Measurements from ENCODE around the gene AGPAT4. TPM values are rescaled to one million over a fixed set of nuclear protein-coding genes. Genes with fewer than 3 reads are reported as not detected.
"Not testable (repeated sequence)": the region's sequence is repeated elsewhere in the genome, so short reads cannot be mapped to it uniquely, and the experiment has no call there.

Gene AGPAT4
- total RNA-seq, 2 experiments from 2014 or later = 1.9 to 2.5 TPM

DNA sequence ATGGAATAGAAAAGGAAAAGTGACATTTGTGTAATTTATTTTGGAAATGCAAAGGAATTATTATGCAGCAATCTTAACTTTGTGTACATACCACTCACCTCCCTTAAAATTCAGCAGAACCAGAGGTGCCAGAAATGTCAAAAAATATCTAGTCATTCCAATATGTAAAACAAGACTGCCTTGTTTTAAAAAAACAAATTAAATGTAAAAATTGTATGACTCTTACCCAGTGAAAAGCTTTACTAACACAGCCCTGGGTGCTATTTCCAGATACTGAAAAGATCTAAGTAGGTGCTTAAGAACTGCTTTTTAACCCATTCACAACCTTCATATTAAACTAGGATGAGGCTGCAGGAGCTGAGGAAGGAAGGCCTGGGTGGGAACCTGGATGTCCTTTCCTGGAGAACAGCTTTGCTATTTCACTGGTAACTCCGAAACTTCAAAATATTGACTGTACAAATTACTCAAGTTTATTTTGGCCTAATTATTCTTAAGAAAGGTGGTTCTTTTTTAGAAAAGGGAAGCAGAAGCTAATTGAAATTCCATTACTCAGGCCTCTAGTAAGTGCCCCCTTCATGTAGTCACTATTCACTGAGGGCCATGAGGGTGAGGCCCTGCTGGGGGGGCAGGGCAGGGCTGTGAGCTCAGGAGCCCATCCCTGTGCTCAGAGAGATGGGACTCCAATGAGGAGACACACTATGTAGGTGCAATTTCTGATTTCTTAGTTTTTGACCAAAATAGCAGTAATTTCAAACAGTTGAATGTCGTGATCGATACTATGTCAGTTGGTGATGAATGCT, 142.7 kb downstream of the AGPAT4 start:
- Mint-ChIP-seq H3K36me3 (peaks cover 24% of the 10 kb centered on the region), H3K9me3 (no peaks in the 10 kb centered on the region), H3K4me1 (peaks cover 12% of the 10 kb centered on the region), H3K27me3 (no peaks in the 10 kb centered on the region), H3K27ac (peak overlapping the region; percentile 25), H3K4me3 (no peak overlapping the region)
- no peak for DNase-seq

DNA sequence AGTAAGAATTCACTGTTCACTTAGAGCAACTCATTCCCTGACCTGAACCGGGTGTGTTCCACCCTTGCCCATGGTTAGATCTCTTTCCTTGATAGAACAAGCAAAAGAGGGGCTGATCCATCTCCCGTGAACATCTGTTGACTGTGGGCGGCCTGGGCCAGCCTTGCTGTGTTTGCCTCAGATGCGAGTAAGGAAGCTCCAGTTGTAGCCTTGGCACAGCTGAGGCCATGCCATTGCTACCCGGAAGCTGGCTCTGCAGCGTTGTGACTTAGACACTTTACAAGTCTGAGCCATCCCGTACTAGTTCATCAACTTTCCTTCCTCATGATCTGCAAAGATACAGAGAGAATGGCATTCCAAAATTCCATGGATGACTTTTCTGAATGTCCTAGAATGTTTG, 143.3 kb downstream of the AGPAT4 start:
- no peak for DNase-seq
- Mint-ChIP-seq H3K4me1 (peaks cover 12% of the 10 kb centered on the region), H3K4me3 (no peak overlapping the region), H3K9me3 (no peaks in the 10 kb centered on the region), H3K27ac (no peak overlapping the region), H3K36me3 (peaks cover 30% of the 10 kb centered on the region), H3K27me3 (no peaks in the 10 kb centered on the region)

- H3K4me3 Mint-ChIP-seq = no peak overlapping the region
- H3K27me3 Mint-ChIP-seq = no peaks in the 10 kb centered on the region
- H3K36me3 Mint-ChIP-seq = peaks cover 49% of the 10 kb centered on the region
- peak overlapping the region; percentile 72 for H3K27ac Mint-ChIP-seq
- peak; percentile 14 for DNase-seq
- H3K4me1 Mint-ChIP-seq = peaks cover 12% of the 10 kb centered on the region
- H3K9me3 Mint-ChIP-seq = peaks cover 4% of the 10 kb centered on the region
These were observed 145.1 kb downstream of the AGPAT4 start for GRCh38 chr6:161128680-161129196.

- no peak for DNase-seq
- H3K27ac Mint-ChIP-seq = peak overlapping the region; percentile 72
- peaks cover 12% of the 10 kb centered on the region for H3K4me1 Mint-ChIP-seq
- H3K4me3 Mint-ChIP-seq = no peak overlapping the region
- peaks cover 9% of the 10 kb centered on the region for H3K9me3 Mint-ChIP-seq
- H3K27me3 Mint-ChIP-seq = no peaks in the 10 kb centered on the region
- peaks cover 54% of the 10 kb centered on the region for H3K36me3 Mint-ChIP-seq
These were observed 145.6 kb downstream of the AGPAT4 start for GRCh38 chr6:161128230-161128629.

DNA sequence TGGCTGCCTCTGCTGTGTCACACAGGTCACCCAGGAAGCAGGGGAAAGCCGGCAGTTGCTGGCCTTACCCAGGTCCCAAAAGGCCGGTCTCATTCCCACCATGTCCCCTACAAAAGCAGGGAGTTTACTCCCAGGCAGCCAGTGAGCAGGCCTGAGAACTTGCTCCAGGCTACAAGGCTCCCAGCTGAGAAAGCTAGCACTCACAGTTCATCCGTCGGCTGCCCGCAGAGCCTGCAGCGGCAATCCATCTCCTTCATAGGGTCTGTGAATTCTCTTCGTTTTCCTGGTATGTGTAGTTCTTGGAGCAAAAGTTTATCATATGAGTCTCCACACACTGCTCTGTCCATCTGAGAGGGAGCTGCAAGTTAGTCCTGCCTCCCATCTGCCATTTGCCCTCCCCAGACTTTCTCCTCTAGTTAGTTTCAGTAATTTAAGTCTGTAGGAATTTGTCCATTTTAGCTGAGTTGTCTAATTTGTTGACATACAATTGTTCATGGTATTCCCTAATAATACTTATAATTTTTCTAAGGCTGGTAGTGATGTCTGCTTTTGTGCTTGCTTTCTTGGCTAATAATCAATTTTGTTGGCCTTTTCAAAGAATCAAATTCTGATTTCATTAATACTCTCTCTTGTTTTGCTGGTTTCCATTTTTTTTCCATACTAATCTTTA, 146.7 kb downstream of the AGPAT4 start:
- DNase-seq = no peak
- no peak overlapping the region for H3K4me3 Mint-ChIP-seq
- no peak overlapping the region for H3K27ac Mint-ChIP-seq
- H3K27me3 Mint-ChIP-seq = no peaks in the 10 kb centered on the region
- H3K9me3 Mint-ChIP-seq = peaks cover 17% of the 10 kb centered on the region
- peaks cover 64% of the 10 kb centered on the region for H3K36me3 Mint-ChIP-seq
- peaks cover 12% of the 10 kb centered on the region for H3K4me1 Mint-ChIP-seq

DNA sequence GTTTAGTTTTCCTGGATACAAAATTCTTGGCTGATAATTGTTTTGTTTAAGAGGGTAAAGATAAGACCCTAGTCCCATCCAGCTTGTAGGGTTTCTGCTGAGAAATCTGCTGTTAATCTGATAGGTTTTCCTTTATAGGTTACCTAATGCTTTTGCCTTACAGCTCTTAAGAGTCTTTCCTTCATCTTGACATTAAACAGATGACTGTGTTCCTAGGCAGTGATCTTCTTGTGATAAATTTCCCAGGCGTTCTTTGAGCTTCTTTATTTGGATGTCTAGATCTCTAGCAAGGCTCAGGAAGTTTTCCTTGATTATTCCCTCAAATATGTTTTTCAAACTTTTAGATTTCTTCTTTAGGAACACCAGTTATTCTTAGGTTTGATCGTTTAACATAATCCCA, 148.3 kb downstream of the AGPAT4 start:
- Mint-ChIP-seq H3K27ac (no peak overlapping the region), H3K36me3 (peaks cover 77% of the 10 kb centered on the region), H3K4me1 (peaks cover 12% of the 10 kb centered on the region), H3K4me3 (no peak overlapping the region), H3K27me3 (no peaks in the 10 kb centered on the region), H3K9me3 (peaks cover 23% of the 10 kb centered on the region)
- DNase-seq = no peak

GRCh38 chr6:161123319-161123718, 150.5 kb downstream of the AGPAT4 start:
- not testable (repeated sequence) for H3K4me3 Mint-ChIP-seq, H3K27ac Mint-ChIP-seq, H3K4me1 Mint-ChIP-seq, DNase-seq, H3K27me3 Mint-ChIP-seq
- H3K9me3 Mint-ChIP-seq = peaks cover 27% of the 10 kb centered on the region
- peaks cover 86% of the 10 kb centered on the region for H3K36me3 Mint-ChIP-seq

DNA sequence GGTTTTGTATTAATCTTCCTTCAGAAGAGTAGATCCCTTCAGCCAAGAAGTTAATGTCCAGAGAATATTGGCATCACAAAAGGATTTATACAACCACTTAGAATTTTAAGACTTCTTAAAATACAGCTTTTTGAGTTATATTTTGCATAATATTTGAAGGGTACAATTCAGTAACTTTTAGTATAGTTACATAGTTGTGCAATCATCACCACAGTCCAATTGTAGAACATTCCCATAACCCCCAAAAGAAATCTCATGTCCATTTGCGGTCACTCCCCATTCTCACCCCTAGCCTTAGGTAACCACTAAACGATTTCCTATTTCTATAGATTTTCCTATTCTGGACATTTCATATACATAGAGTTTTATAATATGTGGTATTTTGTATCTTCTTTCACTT, 155.9 kb downstream of the AGPAT4 start:
- Mint-ChIP-seq H3K9me3 (peaks cover 16% of the 10 kb centered on the region), H3K4me1 (no peaks in the 10 kb centered on the region), H3K36me3 (peaks cover 65% of the 10 kb centered on the region), H3K27ac (no peak overlapping the region), H3K4me3 (no peak overlapping the region), H3K27me3 (no peaks in the 10 kb centered on the region)
- DNase-seq = no peak

- no peaks in the 10 kb centered on the region for H3K27me3 Mint-ChIP-seq
- H3K36me3 Mint-ChIP-seq = peaks cover 65% of the 10 kb centered on the region
- H3K27ac Mint-ChIP-seq = no peak overlapping the region
- no peak overlapping the region for H3K4me3 Mint-ChIP-seq
- H3K9me3 Mint-ChIP-seq = peaks cover 11% of the 10 kb centered on the region
- no peak for DNase-seq
- no peaks in the 10 kb centered on the region for H3K4me1 Mint-ChIP-seq
These were observed 156.6 kb downstream of the AGPAT4 start for GRCh38 chr6:161117308-161117707.

DNA sequence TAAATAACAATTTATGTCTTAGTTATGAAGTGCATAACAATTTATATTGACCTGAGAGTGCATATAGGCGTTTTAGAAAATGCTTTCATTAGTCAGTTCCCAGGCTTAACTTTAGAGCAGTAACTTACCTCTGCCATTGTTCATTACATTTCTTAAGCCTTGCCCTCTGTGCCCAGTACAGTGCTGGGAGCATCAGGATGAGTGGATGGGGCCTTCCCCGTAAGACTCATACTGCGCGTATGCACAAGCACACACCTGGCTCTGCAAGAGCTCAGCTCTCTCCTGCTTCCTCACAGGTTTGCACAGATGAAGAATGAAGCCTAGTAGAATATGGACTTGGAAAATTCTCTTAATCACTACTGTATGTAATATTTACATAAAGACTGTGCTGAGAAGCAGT, 157.3 kb downstream of the AGPAT4 start:
- Mint-ChIP-seq H3K4me1 (peaks cover 4% of the 10 kb centered on the region), H3K4me3 (no peak overlapping the region), H3K9me3 (peaks cover 7% of the 10 kb centered on the region), H3K27me3 (no peaks in the 10 kb centered on the region), H3K27ac (no peak overlapping the region), H3K36me3 (peaks cover 62% of the 10 kb centered on the region)
- no peak for DNase-seq

- Mint-ChIP-seq H3K4me1 (peaks cover 14% of the 10 kb centered on the region), H3K36me3 (peaks cover 56% of the 10 kb centered on the region), H3K4me3 (no peak overlapping the region), H3K9me3 (peaks cover 4% of the 10 kb centered on the region), H3K27ac (no peak overlapping the region), H3K27me3 (no peaks in the 10 kb centered on the region)
- DNase-seq = no peak
These were observed 158.4 kb downstream of the AGPAT4 start for GRCh38 chr6:161115468-161115867.

DNA sequence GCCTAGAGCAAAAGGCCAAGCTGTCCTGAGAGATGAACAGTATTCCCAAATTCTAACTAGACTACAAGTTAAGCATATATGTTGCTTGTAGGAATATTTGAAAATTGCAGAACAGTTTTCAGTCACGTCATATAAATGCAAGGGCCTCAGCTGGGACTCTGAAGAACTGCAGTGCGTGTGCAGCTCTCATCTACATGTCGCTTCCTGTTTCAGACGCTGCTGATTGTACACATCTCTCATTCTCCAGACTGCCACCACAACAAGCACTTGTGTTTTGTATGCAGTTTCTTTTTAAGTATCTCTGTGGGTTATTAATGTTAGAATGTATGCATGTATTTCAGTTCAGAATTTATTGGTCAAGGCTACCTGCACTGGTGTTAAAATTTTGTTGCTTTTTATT, 162.6 kb downstream of the AGPAT4 start:
- no peak overlapping the region for H3K4me3 Mint-ChIP-seq
- no peaks in the 10 kb centered on the region for H3K9me3 Mint-ChIP-seq
- H3K4me1 Mint-ChIP-seq = peaks cover 17% of the 10 kb centered on the region
- DNase-seq = no peak
- no peaks in the 10 kb centered on the region for H3K27me3 Mint-ChIP-seq
- H3K36me3 Mint-ChIP-seq = peaks cover 46% of the 10 kb centered on the region
- peak overlapping the region; percentile 74 for H3K27ac Mint-ChIP-seq

- no peak for DNase-seq
- Mint-ChIP-seq H3K36me3 (peaks cover 38% of the 10 kb centered on the region), H3K9me3 (no peaks in the 10 kb centered on the region), H3K27me3 (no peaks in the 10 kb centered on the region), H3K27ac (no peak overlapping the region), H3K4me3 (no peak overlapping the region), H3K4me1 (peaks cover 17% of the 10 kb centered on the region)
These were observed 163.7 kb downstream of the AGPAT4 start for GRCh38 chr6:161110028-161110779.

DNA sequence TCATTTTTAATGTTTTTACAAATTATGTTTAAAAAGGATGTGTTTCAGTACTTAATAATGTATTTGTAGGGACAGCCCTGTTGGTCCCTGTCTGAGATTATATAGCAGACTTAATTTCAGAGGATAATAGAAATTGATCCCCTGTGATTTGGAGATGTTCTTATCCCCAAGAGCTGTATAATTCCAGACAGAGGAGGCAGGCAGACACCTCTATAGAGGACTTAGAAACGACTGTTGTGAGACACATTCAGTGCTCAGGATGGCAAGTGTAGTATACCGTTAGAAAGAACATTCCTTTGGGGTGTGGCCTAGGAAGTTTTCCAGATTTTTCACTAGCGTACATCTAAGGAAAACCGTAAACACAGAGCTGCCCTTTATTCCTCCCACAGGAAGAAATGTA, 164.5 kb downstream of the AGPAT4 start:
- Mint-ChIP-seq H3K9me3 (no peaks in the 10 kb centered on the region), H3K36me3 (peaks cover 41% of the 10 kb centered on the region), H3K27me3 (no peaks in the 10 kb centered on the region)

DNA sequence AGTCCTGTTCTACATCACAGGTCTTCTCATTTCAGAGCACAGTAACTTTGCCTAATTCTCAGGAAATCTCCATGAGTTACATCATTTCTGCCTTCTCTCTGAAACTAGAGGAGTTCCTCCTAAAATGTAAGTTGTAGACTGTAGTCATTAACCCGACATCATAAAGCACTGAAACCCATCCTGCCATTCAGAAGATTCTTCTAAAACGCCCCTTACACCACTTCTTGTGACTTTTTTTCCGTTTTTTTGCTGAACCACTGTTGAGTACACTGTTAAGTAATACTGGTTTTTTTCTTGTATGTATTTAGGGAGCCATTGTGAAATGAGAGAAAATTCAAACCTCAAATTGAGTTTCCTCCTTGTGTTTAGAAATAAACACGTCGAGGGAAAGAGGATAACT, 164.9 kb downstream of the AGPAT4 start:
- no peaks in the 10 kb centered on the region for H3K9me3 Mint-ChIP-seq
- peaks cover 20% of the 10 kb centered on the region for H3K4me1 Mint-ChIP-seq
- no peak overlapping the region for H3K27ac Mint-ChIP-seq
- H3K4me3 Mint-ChIP-seq = no peak overlapping the region
- H3K36me3 Mint-ChIP-seq = peaks cover 41% of the 10 kb centered on the region
- DNase-seq = no peak
- H3K27me3 Mint-ChIP-seq = no peaks in the 10 kb centered on the region

More for the DNA sequence above, 164.5 kb downstream of the AGPAT4 start:
- Mint-ChIP-seq H3K4me3 (no peak overlapping the region), H3K27ac (no peak overlapping the region), H3K4me1 (peaks cover 20% of the 10 kb centered on the region)
- no peak for DNase-seq
